HepG2 (cell line): Measurements from ENCODE around the gene DHX16. TPM values are rescaled to one million over a fixed set of nuclear protein-coding genes. Genes with fewer than 3 reads are reported as not detected.

Experiments used
- polyA plus RNA-seq, 8 experiments: library from polyadenylated mRNA; depleted of rRNA in 3 of 8; stranded (reverse) in 7 of 8; unstranded in 1 of 8; fragments of >200 nt; fragmentation: Illumina TruSeq in 4 of 8; extraction: Trizol in 4 of 8; gene quantifications; 2 replicates each; pipeline versions ENCODE4 v1.2.1 to v1.2.3, GENCODE V29; 2011 to 2016; ENCODE audit warnings: low read depth in 4 of 8, missing spikeins in 1 of 8, mixed read lengths in 1 of 8; ENCODE audit not compliant: insufficient read depth in 1 of 8
- total RNA-seq, 5 experiments: library from RNA; depleted of rRNA; stranded (reverse); fragments of >200 nt; fragmentation: Illumina TruSeq; extraction: Trizol; gene quantifications; 2 replicates each; pipeline ENCODE4 v1.2.3, GENCODE V29; 2016; ENCODE audit warnings: low read depth in 1 of 5

DHX16 gene
- total and polyA plus RNA-seq, 2 of the 13 experiments (the other 11 are each of a cell fraction or from before 2014, with no cell fraction given): 57.0 to 58.5 TPM

Other genes starting within 250 kb of the DHX16 start
- 21.2 and 45.2 TPM in 2 replicates for gene HLA-E, start 183.5 kb downstream of the DHX16 start, total RNA-seq (2016; rRNA removed; fragmentation: Illumina TruSeq; extraction: Trizol)
- 90.4 and 99.8 TPM in 2 replicates for gene HLA-E, start 183.5 kb downstream of the DHX16 start, polyA plus RNA-seq (2011; rRNA removed)
- 54.8 and 55.6 TPM in 2 replicates for gene GNL1, start 116.5 kb downstream of the DHX16 start, total RNA-seq (2016; rRNA removed; fragmentation: Illumina TruSeq; extraction: Trizol)
- 35.0 and 46.8 TPM in 2 replicates for gene GNL1, start 116.5 kb downstream of the DHX16 start, polyA plus RNA-seq (2011; rRNA removed)
- 13.9 and 14.6 TPM in 2 replicates for gene PRR3, start 115.7 kb downstream of the DHX16 start, total RNA-seq (2016; rRNA removed; fragmentation: Illumina TruSeq; extraction: Trizol)
- gene PRR3, start 115.7 kb downstream of the DHX16 start, polyA plus RNA-seq (2011; rRNA removed): 20.6 and 21.2 TPM in 2 replicates
- gene ABCF1, start 101.6 kb downstream of the DHX16 start, total RNA-seq (2016; rRNA removed; fragmentation: Illumina TruSeq; extraction: Trizol): 98.9 and 104 TPM in 2 replicates
- gene ABCF1, start 101.6 kb downstream of the DHX16 start, polyA plus RNA-seq (2011; rRNA removed): 25.4 and 33.7 TPM in 2 replicates
- 19.5 and 38.4 TPM in 2 replicates for gene PPP1R10, start 55.8 kb downstream of the DHX16 start, total RNA-seq (2016; rRNA removed; fragmentation: Illumina TruSeq; extraction: Trizol)
- 24.2 and 26.3 TPM in 2 replicates for gene PPP1R10, start 55.8 kb downstream of the DHX16 start, polyA plus RNA-seq (2011; rRNA removed)
- 125 and 143 TPM in 2 replicates for gene MRPS18B, start 55.2 kb downstream of the DHX16 start, total RNA-seq (2016; rRNA removed; fragmentation: Illumina TruSeq; extraction: Trizol)
- 120 and 131 TPM in 2 replicates for gene MRPS18B, start 55.2 kb downstream of the DHX16 start, polyA plus RNA-seq (2011; rRNA removed)
- gene ATAT1, start 46.1 kb downstream of the DHX16 start, total RNA-seq (2016; rRNA removed; fragmentation: Illumina TruSeq; extraction: Trizol): 5.4 and 9.2 TPM in 2 replicates
- gene ATAT1, start 46.1 kb downstream of the DHX16 start, polyA plus RNA-seq (2011; rRNA removed): 23.4 and 23.6 TPM in 2 replicates
- 9.2 and 12.0 TPM in 2 replicates for gene C6orf136, start 25.9 kb downstream of the DHX16 start, total RNA-seq (2016; rRNA removed; fragmentation: Illumina TruSeq; extraction: Trizol)
- 26.2 and 30.1 TPM in 2 replicates for gene C6orf136, start 25.9 kb downstream of the DHX16 start, polyA plus RNA-seq (2011; rRNA removed)
- 3.1 and 4.9 TPM in 2 replicates for gene PPP1R18, start 13.6 kb upstream of the DHX16 start, total RNA-seq (2016; rRNA removed; fragmentation: Illumina TruSeq; extraction: Trizol)
- gene PPP1R18, start 13.6 kb upstream of the DHX16 start, polyA plus RNA-seq (2011; rRNA removed): 9.2 and 10.5 TPM in 2 replicates
- gene NRM, start 18.0 kb upstream of the DHX16 start, total RNA-seq (2016; rRNA removed; fragmentation: Illumina TruSeq; extraction: Trizol): 7.4 and 16.0 TPM in 2 replicates
- 12.5 TPM in 2 replicates for gene NRM, start 18.0 kb upstream of the DHX16 start, polyA plus RNA-seq (2011; rRNA removed)
- gene MDC1, start 44.3 kb upstream of the DHX16 start, total RNA-seq (2016; rRNA removed; fragmentation: Illumina TruSeq; extraction: Trizol): 8.4 and 20.5 TPM in 2 replicates
- gene MDC1, start 44.3 kb upstream of the DHX16 start, polyA plus RNA-seq (2011; rRNA removed): 11.7 and 14.0 TPM in 2 replicates
- gene TUBB, start 47.3 kb upstream of the DHX16 start, total RNA-seq (2016; rRNA removed; fragmentation: Illumina TruSeq; extraction: Trizol): 911 and 1,275 TPM in 2 replicates
- 980 and 1,163 TPM in 2 replicates for gene TUBB, start 47.3 kb upstream of the DHX16 start, polyA plus RNA-seq (2011; rRNA removed)
- gene FLOT1, start 69.7 kb upstream of the DHX16 start, total RNA-seq (2016; rRNA removed; fragmentation: Illumina TruSeq; extraction: Trizol): 77.8 and 82.3 TPM in 2 replicates
- gene FLOT1, start 69.7 kb upstream of the DHX16 start, polyA plus RNA-seq (2011; rRNA removed): 130 and 150 TPM in 2 replicates
- 28.7 and 51.1 TPM in 2 replicates for gene IER3, start 71.5 kb upstream of the DHX16 start, total RNA-seq (2016; rRNA removed; fragmentation: Illumina TruSeq; extraction: Trizol)
- 131 and 151 TPM in 2 replicates for gene IER3, start 71.5 kb upstream of the DHX16 start, polyA plus RNA-seq (2011; rRNA removed)
- 7.0 and 16.7 TPM in 2 replicates for gene DDR1, start 211.5 kb upstream of the DHX16 start, total RNA-seq (2016; rRNA removed; fragmentation: Illumina TruSeq; extraction: Trizol)
- gene DDR1, start 211.5 kb upstream of the DHX16 start, polyA plus RNA-seq (2011; rRNA removed): 20.2 and 25.0 TPM in 2 replicates
- 15.9 and 18.0 TPM in 2 replicates for gene GTF2H4, start 235.2 kb upstream of the DHX16 start, total RNA-seq (2016; rRNA removed; fragmentation: Illumina TruSeq; extraction: Trizol)
- 49.3 and 58.3 TPM in 2 replicates for gene GTF2H4, start 235.2 kb upstream of the DHX16 start, polyA plus RNA-seq (2011; rRNA removed)
- gene VARS2, start 241.2 kb upstream of the DHX16 start, total RNA-seq (2016; rRNA removed; fragmentation: Illumina TruSeq; extraction: Trizol): 45.9 and 71.8 TPM in 2 replicates
- 61.8 and 68.8 TPM in 2 replicates for gene VARS2, start 241.2 kb upstream of the DHX16 start, polyA plus RNA-seq (2011; rRNA removed)